ENCODE results near the gene RNF145.

GRCh38 chr5:159149085-159149484 lies 60.3 kb downstream of the RNF145 start:
- TF ChIP-seq POLR2A (IDR thresholded peaks at IDR 0.05) (no peak), CTCF (IDR thresholded peaks at IDR 0.05) (no peak)

Measured in body of pancreas (tissue), 4 donors.